GM13977 (cell line): Measurements from ENCODE around the gene PLA2R1.

Experiments used
- DNase-seq: peaks from one replicate; pipeline ENCODE4 v3.0.0; 2012; ENCODE audit warnings: low spot score
- CTCF ChIP-seq: IDR thresholded peaks from 2 replicates; pipeline ENCODE4 v1.5.1; 2012; ENCODE audit warnings: mild to moderate bottlenecking, control low read depth; ENCODE audit not compliant: insufficient read depth; ENCODE audit errors: extremely low read depth, missing control alignments
- in situ Hi-C: fragments of 300-500 bp; cut with MboI; formaldehyde crosslinking; loops from one replicate; pipeline ENCODE4 v1.12.0; 2022; ENCODE audit warnings: low sequenced_read_pairs, low pct_unique_long_range_greater_than_20kb, mixed read lengths, inconsistent platforms; ENCODE audit not compliant: unreplicated experiment

PLA2R1 gene

GRCh38 chr2:159902722-159903121 lies 159.7 kb downstream of the PLA2R1 start:
- TF ChIP-seq CTCF: no peak
- in situ Hi-C loops: no loop called here
- DNase-seq: no peak

GRCh38 chr2:159900343-159900742 lies 162.1 kb downstream of the PLA2R1 start:
- in situ Hi-C loops: no loop called here
- DNase-seq: no peak
- TF ChIP-seq CTCF: no peak

GRCh38 chr2:159898441-159898840 lies 164.0 kb downstream of the PLA2R1 start:
- no peak for TF ChIP-seq CTCF
- in situ Hi-C loops: no loop called here
- DNase-seq: no peak

- DNase-seq: no peak
- no peak for TF ChIP-seq CTCF
- in situ Hi-C loops: no loop called here
Observed at GRCh38 chr2:159897720-159898119, 164.7 kb downstream of the PLA2R1 start.

- in situ Hi-C loops: no loop called here
- TF ChIP-seq CTCF: no peak
- no peak for DNase-seq
Observed at GRCh38 chr2:159897081-159897480, 165.3 kb downstream of the PLA2R1 start.

- TF ChIP-seq CTCF: no peak
- in situ Hi-C loops: no loop called here
- peak; percentile 45 for DNase-seq
Observed at GRCh38 chr2:159895258-159896065, 167.0 kb downstream of the PLA2R1 start.
